HepG2 (cell line): ENCODE measurements around the gene DNMT3B. TPM values are rescaled to one million over a fixed set of nuclear protein-coding genes. Genes with fewer than 3 reads are reported as not detected.

Experiments
- ATF7-NPFF ChIP-seq: sonication (generic); formaldehyde crosslinking; IDR thresholded peaks from 2 replicates; pipeline ENCODE4 v1.8.1; 2023; ENCODE audit warnings: mild to moderate bottlenecking, low read depth, missing genetic modification reagents, moderate library complexity
- CENPBD1 ChIP-seq: sonication (generic); formaldehyde crosslinking; IDR thresholded peaks from 2 replicates; pipeline ENCODE4 v1.8.0; 2022; ENCODE audit warnings: missing genetic modification reagents, low read depth, mild to moderate bottlenecking, borderline replicate concordance
- CHCHD3 ChIP-seq: sonication (generic); formaldehyde crosslinking; IDR thresholded peaks from 2 replicates; pipeline ENCODE4 v1.8.0; 2022; ENCODE audit warnings: mild to moderate bottlenecking, missing genetic modification reagents, moderate library complexity
- KDM6A ChIP-seq: IDR thresholded peaks from 2 replicates; pipeline ENCODE4 v1.6.1; 2016; ENCODE audit warnings: low read depth
- KIAA2018 ChIP-seq: sonication (generic); formaldehyde crosslinking; IDR thresholded peaks from 2 replicates; pipeline ENCODE4 v1.5.0; 2020; ENCODE audit warnings: mild to moderate bottlenecking, missing genetic modification reagents, borderline replicate concordance
- MED8 ChIP-seq: sonication (generic); formaldehyde crosslinking; IDR thresholded peaks from 2 replicates; pipeline ENCODE4 v1.8.1; 2023; ENCODE audit warnings: mild to moderate bottlenecking, missing genetic modification reagents; ENCODE audit not compliant: insufficient replicate concordance
- PITX1 ChIP-seq: sonication (generic); formaldehyde crosslinking; IDR thresholded peaks from 2 replicates; pipeline ENCODE4 v1.5.1; 2020; ENCODE audit warnings: mild to moderate bottlenecking, missing genetic modification reagents
- RAD21 ChIP-seq: fragments of 450-650 bp; formaldehyde crosslinking; IDR thresholded peaks from 2 replicates; pipeline ENCODE4 v1.5.0; 2020; ENCODE audit warnings: mild to moderate bottlenecking
- RARG ChIP-seq: sonication (generic); formaldehyde crosslinking; IDR thresholded peaks from 2 replicates; pipeline ENCODE4 v1.4.0; 2020; ENCODE audit warnings: low read depth, mild to moderate bottlenecking, missing genetic modification reagents
- SRF ChIP-seq: IDR thresholded peaks from 2 replicates; pipeline ENCODE4 v1.6.1; 2011; ENCODE audit warnings: mild to moderate bottlenecking, low read depth, low read length, moderate library complexity
- ZNF10 ChIP-seq: sonication (generic); formaldehyde crosslinking; IDR thresholded peaks from 2 replicates; pipeline ENCODE4 v1.4.0; 2020; ENCODE audit warnings: mild to moderate bottlenecking, low read depth, missing genetic modification reagents, borderline replicate concordance
- ZNF383 ChIP-seq: sonication (generic); formaldehyde crosslinking; IDR thresholded peaks from 2 replicates; pipeline ENCODE4 v1.4.0; 2020; ENCODE audit warnings: missing genetic modification reagents, mild to moderate bottlenecking, borderline replicate concordance
- ZNF567 ChIP-seq: sonication (generic); formaldehyde crosslinking; IDR thresholded peaks from 2 replicates; pipeline ENCODE4 v1.8.1; 2023; ENCODE audit warnings: mild to moderate bottlenecking, missing genetic modification reagents, borderline replicate concordance
- ZNF691 ChIP-seq: sonication (generic); formaldehyde crosslinking; IDR thresholded peaks from 2 replicates; pipeline ENCODE4 v1.4.0; 2020; ENCODE audit warnings: missing genetic modification reagents, low read depth, mild to moderate bottlenecking, borderline replicate concordance
- ZNF776 ChIP-seq: sonication (generic); formaldehyde crosslinking; IDR thresholded peaks from 2 replicates; pipeline ENCODE4 v1.4.0; 2020; ENCODE audit warnings: mild to moderate bottlenecking, missing genetic modification reagents
- ZSCAN21 ChIP-seq: sonication (generic); formaldehyde crosslinking; IDR thresholded peaks from 2 replicates; pipeline ENCODE4 v1.8.0; 2022; ENCODE audit warnings: mild to moderate bottlenecking, missing genetic modification reagents, moderate library complexity, borderline replicate concordance
- polyA plus RNA-seq, 8 experiments: library from polyadenylated mRNA; depleted of rRNA in 3 of 8; stranded (reverse) in 7 of 8; unstranded in 1 of 8; fragments of >200 nt; fragmentation: Illumina TruSeq in 4 of 8; extraction: Trizol in 4 of 8; gene quantifications; 2 replicates each; pipeline versions ENCODE4 v1.2.1 to v1.2.3, GENCODE V29; 2011 to 2016; ENCODE audit warnings: low read depth in 4 of 8, missing spikeins in 1 of 8, mixed read lengths in 1 of 8; ENCODE audit not compliant: insufficient read depth in 1 of 8
- total RNA-seq, 5 experiments: library from RNA; depleted of rRNA; stranded (reverse); fragments of >200 nt; fragmentation: Illumina TruSeq; extraction: Trizol; gene quantifications; 2 replicates each; pipeline ENCODE4 v1.2.3, GENCODE V29; 2016; ENCODE audit warnings: low read depth in 1 of 5

Gene DNMT3B
- total and polyA plus RNA-seq, 2 of the 13 experiments (the other 11 are each of a cell fraction or from before 2014, with no cell fraction given), result 3.8 to 13.9 TPM

- TF ChIP-seq SRF (0 out of 2 replicates have a peak, but pooled peaks have one; percentile 3), ZNF383 (no peak), ZNF10 (CRISPR knock-in tag) (no peak), CHCHD3 (CRISPR knock-in tag) (no peak), CENPBD1 (CRISPR knock-in tag) (no peak), ATF7-NPFF (CRISPR knock-in tag) (peak; percentile 71; the same call in 1 of the 2 replicates), PITX1 (CRISPR knock-in tag) (peak; percentile 51; the same call in 1 of the 2 replicates), ZNF776 (CRISPR knock-in tag) (no peak; the same call in 1 of the 2 replicates), ZNF567 (no peak), RAD21 (CRISPR knock-in tag) (peak; percentile 95), MED8 (CRISPR knock-in tag) (no peak), ZSCAN21 (CRISPR knock-in tag) (no peak; the same call in 1 of the 2 replicates), RARG (CRISPR knock-in tag) (no peak), KIAA2018 (CRISPR knock-in tag) (no peak), KDM6A (CRISPR knock-in tag) (no peak), ZNF691 (CRISPR knock-in tag) (no peak)
Observed at GRCh38 chr20:32761831-32762753, at the start of gene DNMT3B (continued).
